Measurements from ENCODE around the gene HS6ST1.

Gene HS6ST1

GRCh38 chr2:128310094-128310716 is 8.5 kb downstream of the HS6ST1 start:
- no peak for DNase-seq (ENCODE audit: low spot score)

GRCh38 chr2:128309280-128310093 is 9.2 kb downstream of the HS6ST1 start:
- DNase-seq (ENCODE audit: low spot score), result no peak

GRCh38 chr2:128308889-128309279 is 9.8 kb downstream of the HS6ST1 start:
- DNase-seq (ENCODE audit: low spot score), result no peak

- no peak for DNase-seq (ENCODE audit: low spot score)
These were observed 10.4 kb downstream of the HS6ST1 start for GRCh38 chr2:128308284-128308731.

- DNase-seq (ENCODE audit: low spot score), result no peak
These were observed 11.1 kb downstream of the HS6ST1 start for GRCh38 chr2:128307595-128307994.

GRCh38 chr2:128306931-128307460 is 11.7 kb downstream of the HS6ST1 start:
- no peak for DNase-seq (ENCODE audit: low spot score)

- peak; percentile 58 for DNase-seq (ENCODE audit: low spot score)
These were observed 12.4 kb downstream of the HS6ST1 start for GRCh38 chr2:128306081-128306930.

- DNase-seq (ENCODE audit: low spot score), result no peak
These were observed 13.1 kb downstream of the HS6ST1 start for GRCh38 chr2:128305555-128306080.

GRCh38 chr2:128304715-128305554 is 13.7 kb downstream of the HS6ST1 start:
- DNase-seq (ENCODE audit: low spot score), result peak; percentile 78

- DNase-seq (ENCODE audit: low spot score), result no peak
These were observed 14.3 kb downstream of the HS6ST1 start for GRCh38 chr2:128304330-128304714.

GRCh38 chr2:128303911-128304310 is 14.8 kb downstream of the HS6ST1 start:
- DNase-seq (ENCODE audit: low spot score), result no peak

- no peak for DNase-seq (ENCODE audit: low spot score)
These were observed 15.4 kb downstream of the HS6ST1 start for GRCh38 chr2:128303095-128303791.

GRCh38 chr2:128302744-128303067 is 16.0 kb downstream of the HS6ST1 start:
- DNase-seq (ENCODE audit: low spot score), result no peak

- DNase-seq (ENCODE audit: low spot score), result no peak
These were observed 16.5 kb downstream of the HS6ST1 start for GRCh38 chr2:128302011-128302743.

- DNase-seq (ENCODE audit: low spot score), result no peak
These were observed 17.1 kb downstream of the HS6ST1 start for GRCh38 chr2:128301501-128301966.

GRCh38 chr2:128301021-128301420 is 17.6 kb downstream of the HS6ST1 start:
- DNase-seq (ENCODE audit: low spot score), result no peak

- no peak for DNase-seq (ENCODE audit: low spot score)
These were observed 18.3 kb downstream of the HS6ST1 start for GRCh38 chr2:128300151-128301020.

- no peak for DNase-seq (ENCODE audit: low spot score)
These were observed 19.0 kb downstream of the HS6ST1 start for GRCh38 chr2:128299628-128300027.

Data from iPS-NIHi11 (cell line).